ENCODE measurements around the gene LRP2. TPM values are rescaled to one million over a fixed set of nuclear protein-coding genes. Genes with fewer than 3 reads are reported as not detected.
A peak's percentile ranks its signal among the peaks of the same experiment; 100 is the strongest.

The LRP2 gene
- polyA plus RNA-seq, 12 donors, result 0.04 to 1.00 (median 0.28) TPM; not detected in 2

- no peak for DNase-seq
These were observed 242.5 kb downstream of the LRP2 start for GRCh38 chr2:169119851-169120250.

DNA sequence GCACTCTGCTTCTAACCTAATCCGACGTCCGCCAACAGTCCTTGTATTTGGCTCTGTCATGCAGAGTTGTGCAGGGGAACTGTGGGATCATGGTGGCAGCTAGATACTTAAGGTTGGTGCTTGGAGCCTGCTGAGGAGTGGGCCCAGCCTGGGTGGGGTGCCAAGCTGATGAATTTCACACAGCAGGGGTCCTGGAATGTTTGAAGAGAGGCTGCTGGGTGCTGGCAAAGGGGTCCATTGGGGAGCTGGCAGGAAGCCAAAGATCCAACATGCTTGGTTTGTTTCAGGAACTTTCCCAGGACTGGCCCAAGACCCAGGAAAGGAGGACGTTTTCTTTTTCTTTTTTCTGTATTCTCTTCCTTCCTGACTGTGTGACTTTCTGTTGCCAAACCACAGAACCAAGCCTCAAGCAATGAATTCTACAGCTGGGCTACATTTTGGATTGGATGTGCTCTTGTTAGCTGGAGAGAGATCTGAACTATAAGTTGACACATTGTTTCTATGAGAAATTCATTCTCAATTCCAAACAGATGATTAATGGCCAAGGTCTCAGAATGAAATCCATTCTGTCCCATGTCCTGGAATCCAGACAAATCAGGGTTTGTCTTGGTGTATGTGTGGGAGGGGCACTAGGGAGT is 243.1 kb downstream of the LRP2 start:
- DNase-seq, result no peak

- DNase-seq, result no peak
These were observed 244.3 kb downstream of the LRP2 start for GRCh38 chr2:169118060-169118459.

GRCh38 chr2:169116993-169117392 is 245.3 kb downstream of the LRP2 start:
- no peak for DNase-seq

DNA sequence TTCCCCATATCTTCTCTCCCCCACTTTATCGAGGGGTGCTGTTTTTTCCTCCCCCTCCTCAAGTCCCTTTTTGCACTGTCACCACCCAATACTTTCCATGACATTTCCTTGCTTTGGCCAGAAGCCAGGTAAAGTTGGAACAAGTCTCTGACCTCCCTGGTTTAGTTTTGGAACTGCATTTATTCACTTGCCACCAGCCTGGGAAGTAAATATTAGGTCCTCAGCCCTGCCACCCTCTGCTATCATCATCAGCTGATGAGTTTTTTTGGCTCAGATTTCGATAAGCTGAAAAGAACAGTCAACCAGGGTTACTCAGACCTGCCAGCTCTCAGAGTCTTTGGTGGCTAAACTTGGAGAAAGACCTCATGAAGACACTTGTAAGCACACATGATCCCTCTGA is 246.0 kb downstream of the LRP2 start:
- DNase-seq, result no peak

GRCh38 chr2:169114056-169114455 is 248.3 kb downstream of the LRP2 start:
- DNase-seq, result no peak

GRCh38 chr2:169112841-169113240 is 249.5 kb downstream of the LRP2 start:
- no peak for DNase-seq

DNA sequence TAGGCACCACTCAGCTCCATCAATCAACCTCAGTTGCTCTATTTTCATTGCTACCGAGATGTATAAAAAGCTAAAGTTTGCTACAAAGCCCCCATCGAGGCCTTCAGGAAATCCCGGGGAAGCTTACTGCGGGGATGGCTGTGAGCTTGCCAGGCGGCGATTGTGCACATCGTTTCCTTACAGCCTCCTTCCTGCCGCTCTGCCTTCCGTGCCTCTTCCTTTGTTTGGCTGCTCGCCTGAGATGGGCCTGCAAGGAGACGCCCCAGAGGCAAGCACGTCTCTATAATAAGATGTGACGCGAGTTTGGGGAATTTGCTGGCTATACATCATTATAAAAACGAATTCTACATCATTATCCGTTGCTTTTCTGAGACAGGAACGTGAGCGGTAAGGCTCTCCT is 251.4 kb downstream of the LRP2 start:
- no peak for DNase-seq

DNA sequence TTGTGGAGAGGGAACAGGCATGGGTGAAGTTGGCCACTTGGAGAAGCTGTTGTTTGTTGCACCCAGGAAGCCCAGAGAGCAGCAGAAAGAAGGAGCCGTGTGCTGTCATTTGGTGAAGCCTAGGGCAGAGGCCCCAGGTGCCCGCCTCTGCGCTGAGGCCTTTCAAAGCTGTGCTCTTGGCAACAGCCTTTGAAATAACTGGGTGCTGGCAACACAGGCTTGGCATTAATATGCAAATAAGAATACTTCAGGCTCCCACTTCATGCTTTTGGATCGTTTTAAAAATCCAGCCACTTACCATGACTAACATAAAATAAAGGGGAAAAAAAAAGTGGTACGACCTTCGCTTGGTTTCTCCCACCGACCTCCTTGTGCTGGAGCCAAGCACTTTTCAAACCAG is 251.9 kb downstream of the LRP2 start:
- no peak for DNase-seq

DNA sequence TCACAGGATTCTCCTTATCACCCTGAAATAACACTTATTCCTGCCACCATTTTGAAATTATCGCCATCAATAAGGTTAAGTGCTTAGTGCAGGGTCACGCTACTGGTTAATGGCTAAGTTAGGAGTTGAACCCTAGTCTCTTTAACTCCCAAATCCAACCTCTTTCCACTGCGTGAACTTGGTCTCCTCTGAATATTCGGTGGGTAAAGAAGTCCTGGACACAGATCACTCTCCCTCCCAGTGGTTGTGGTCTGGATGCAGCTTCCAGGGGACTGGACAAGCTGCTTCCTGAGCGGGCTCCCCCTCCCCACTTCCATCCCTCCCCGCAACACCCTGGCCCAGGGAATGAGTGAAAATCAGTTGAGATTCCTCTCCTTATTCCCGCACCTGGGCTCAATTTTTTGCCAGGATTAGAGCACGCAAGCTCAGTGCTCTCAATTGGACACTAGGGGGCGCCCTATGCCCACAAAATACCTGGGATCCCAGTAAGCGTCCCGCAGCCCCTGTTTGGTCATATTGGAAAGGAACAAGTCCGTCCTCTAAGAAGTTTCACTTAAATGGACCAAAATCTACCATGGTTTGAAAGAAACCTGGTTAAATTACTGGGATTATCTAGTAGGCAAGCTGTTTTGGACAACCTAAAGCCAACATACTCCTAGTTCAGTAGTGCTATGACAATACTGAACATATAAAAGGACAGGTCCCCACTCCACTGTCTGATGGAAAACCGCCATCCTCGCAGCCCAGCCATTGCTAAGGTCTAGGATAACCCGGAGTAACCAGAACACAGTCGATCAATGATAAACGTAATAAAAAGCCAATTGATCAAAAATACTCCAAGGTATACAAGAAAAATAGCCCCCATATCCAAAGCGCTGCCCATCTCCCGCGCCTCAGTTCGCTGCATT is 252.6 kb downstream of the LRP2 start:
- DNase-seq, result peak; percentile 76

GRCh38 chr2:169108099-169108884 is 254.0 kb downstream of the LRP2 start:
- no peak for DNase-seq

GRCh38 chr2:169107645-169108044 is 254.7 kb downstream of the LRP2 start:
- DNase-seq, result no peak

DNA sequence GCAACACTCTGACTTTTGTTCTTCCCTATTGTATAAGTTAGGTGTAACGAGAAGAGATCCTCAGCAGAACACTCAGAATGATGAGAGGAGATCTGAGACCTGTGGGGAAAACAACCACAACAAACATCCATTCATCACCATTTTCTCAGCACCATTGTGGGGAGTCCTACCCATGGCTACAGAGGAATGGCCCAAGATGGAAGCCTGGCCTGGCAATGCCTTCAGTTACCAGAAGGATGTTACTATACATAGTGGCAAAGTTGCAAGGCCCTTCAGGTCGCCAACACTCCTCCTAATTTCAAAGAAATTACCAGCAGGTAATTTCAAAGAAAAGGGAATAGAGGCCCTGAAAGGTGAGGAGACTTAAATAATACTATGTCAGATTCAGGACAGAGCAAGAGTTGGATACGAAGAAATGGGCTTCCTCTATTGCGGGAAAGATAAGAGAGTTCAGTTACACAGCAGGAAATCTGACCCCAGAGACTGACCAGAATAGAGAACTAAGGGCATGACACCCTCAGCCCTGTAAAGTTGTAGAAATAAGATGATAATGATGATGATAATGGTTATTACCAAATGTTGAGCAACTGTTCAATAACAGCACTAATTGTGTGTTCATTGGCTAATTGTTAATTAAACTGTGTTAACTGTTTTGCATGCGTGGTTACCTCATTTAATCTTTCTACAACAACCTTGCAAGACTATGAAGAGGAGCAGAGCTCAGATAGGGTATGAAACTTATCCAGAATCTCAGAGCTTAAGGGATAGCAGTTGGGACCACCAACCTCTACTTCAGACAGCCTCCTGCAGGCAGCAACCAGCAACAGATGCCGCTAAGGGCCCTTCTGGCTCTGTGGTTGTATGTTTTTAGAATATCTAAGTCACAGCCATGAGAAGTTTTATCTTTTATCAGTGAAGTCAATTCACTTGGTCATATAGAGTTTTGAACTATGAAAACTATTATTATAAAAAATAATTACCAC is 255.5 kb downstream of the LRP2 start:
- no peak for DNase-seq

DNA sequence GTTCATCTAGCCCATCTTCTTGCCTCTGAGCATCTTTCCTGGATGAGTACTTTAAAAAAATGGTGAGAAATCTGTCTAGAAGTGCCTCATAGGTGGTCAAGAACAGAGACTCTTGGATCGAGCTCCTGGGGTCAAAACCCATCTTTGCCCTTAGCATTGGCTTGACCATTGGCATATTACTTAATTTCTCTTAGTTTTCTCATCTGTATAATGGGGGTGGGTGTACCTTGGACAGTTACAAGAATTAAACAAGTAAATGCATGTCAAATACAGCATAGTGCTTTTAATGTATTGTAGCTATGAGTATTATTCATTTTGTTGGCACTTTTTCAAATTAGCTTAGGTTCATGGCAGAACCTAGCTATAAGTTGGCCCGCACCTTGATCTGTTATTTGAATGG is 256.2 kb downstream of the LRP2 start:
- DNase-seq, result no peak

- no peak for DNase-seq
These were observed 256.9 kb downstream of the LRP2 start for GRCh38 chr2:169105476-169105875.

GRCh38 chr2:169104848-169105247 is 257.5 kb downstream of the LRP2 start:
- DNase-seq, result no peak

GRCh38 chr2:169095621-169096105 is 266.7 kb downstream of the LRP2 start:
- no peak for DNase-seq

- no peak for DNase-seq
These were observed 267.7 kb downstream of the LRP2 start for GRCh38 chr2:169094676-169095075.

DNA sequence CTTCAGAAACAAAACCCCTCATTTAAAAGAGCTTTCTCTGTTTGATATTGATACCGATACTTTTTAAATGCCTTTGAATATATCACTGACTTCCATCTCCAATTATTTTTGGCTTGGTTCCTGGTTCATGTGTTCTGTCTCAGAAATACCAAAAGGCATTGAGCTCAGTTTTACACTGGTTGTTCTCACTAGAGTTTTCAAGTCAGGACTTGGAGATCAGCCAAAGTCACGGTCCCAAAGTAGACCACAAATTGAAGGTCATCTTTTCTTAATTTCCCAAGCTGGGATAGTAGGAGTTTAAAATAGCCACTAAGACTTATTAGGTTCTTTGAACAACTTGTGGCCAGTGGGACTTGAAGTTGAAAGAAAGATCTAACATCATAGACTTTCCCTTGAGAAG is 268.8 kb downstream of the LRP2 start:
- no peak for DNase-seq

GRCh38 chr2:169091761-169092519 is 270.4 kb downstream of the LRP2 start:
- DNase-seq, result no peak

Measured in muscle of arm (tissue), 12 donors.